HG03064 (cell line): ENCODE measurements around the gene MTX2.
A peak's percentile ranks its signal among the peaks of the same experiment; 100 is the strongest.

Source experiments
- ATAC-seq: cut with Tn5 transposase; IDR thresholded peaks from one replicate; pipeline ENCODE4 v1.9.1; 2021; ENCODE audit warnings: low read depth; ENCODE audit not compliant: unreplicated experiment

Gene MTX2

DNA sequence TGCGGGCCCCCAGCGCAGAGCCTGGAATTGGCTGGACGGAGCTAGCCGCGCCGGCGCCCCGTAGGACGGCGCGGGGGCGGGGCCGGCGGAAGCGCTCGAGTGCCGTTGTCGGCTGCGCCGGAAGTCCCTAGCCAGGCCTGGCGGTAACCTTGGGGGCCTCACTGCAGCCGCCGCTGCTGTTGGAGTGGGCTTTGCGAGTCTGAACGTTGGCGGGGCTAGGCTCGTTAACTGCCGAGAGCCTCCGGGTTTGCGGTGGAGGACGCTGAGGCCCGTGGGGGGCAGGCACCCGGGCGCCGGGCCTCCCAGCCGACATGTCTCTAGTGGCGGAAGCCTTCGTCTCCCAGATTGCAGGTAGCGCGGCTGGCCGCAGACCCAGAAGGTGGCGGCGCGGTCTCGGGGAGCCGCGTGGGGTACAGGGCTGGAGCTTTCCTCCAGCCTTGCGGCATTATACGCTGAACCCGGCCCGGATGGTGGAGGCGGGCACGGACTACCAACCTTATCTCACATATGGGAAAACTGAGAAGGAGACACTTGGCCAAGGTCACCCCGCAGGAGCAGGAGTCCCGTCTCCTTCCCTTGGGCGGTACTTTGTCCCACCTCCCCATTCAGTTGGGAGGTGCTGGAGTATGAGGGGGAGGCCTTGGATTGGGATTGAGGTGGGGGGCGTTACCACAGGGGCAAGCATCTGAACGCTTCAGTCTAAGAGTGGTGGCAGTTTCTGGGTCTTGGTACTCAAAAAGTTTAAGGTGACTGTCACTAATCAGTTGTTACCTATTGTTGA is at the start of gene MTX2:
Gene MTX2, plus strand, starts transcription at position 124 of the 781 bp plus-strand sequence. Its CDS starts 188 bp downstream, at position 312.
- ATAC-seq: peak; percentile 96

DNA sequence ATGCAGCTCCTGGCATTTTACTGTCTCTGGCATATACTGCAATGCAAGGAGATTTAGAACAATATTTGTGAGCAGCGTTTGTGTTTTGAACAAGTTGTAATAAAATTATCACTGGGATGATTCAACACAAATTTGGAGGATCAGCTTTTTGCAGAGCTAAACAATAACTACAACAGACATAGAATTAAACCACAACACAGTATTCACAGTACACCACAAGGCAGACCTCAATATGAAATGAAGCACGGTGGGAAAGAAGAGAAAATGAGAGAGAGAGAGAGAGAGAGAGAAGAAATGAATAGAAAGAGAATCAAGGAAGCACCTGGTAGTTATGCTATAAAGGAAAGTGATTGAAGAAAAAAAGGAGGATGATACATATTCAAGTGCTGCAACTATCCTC is 41.4 kb upstream of the MTX2 start:
- ATAC-seq: no peak

DNA sequence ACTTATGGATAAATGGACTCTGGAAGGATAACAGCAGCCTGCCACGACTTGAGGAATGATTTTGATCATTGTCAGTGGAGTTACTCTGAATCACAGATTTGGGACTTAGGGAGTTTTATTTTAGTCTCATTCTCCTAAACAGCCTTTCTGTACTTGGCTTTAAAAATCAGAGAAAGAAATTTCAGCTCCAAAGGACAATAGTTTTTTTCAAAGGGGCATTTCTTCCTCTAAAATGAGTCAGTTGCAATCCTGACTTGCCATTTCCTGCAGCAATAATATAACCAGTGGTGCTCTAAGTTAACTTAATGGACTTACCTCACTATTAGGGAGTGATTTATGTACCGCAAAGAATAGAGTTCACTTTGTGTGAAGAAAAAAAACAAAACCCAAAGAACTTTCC is 35.1 kb upstream of the MTX2 start:
- no peak for ATAC-seq

DNA sequence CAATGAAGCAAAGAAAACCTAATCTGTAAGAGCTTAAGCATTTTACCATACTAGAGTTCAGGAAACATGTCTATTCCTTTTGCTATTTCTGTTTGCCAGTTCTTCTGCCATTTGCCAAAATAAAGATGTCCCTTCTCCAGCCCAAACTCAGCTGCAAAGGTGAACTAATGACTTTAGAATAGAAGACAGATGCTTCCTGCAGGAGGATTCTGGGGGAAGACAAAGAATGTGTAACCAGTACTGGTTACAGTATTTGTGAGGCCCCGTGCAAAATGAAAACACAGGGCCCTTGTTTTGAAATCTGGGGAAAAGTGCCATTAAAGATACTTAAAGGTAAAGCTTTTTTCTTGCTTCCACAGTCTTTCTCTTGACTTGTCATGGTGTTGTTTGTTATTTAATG is 34.3 kb upstream of the MTX2 start:
- no peak for ATAC-seq

DNA sequence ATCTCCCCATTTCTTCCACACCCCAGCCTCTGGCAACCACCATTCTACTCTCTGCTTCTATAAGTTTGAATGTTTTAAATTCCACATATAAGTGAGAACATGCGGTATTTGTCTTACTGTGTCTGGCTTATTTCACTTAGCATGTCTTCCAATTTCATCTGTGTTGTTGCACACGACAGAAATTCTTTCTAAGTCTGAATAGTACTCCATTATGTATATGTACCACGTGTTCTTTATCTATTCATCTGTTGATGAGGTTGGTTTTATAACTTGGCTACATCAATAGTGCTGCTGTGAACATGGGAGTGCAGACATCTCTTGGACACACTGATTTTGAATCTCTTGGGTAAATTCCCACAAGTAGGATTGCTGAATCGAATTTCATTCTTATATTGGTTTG is 31.8 kb upstream of the MTX2 start:
- ATAC-seq: no peak

DNA sequence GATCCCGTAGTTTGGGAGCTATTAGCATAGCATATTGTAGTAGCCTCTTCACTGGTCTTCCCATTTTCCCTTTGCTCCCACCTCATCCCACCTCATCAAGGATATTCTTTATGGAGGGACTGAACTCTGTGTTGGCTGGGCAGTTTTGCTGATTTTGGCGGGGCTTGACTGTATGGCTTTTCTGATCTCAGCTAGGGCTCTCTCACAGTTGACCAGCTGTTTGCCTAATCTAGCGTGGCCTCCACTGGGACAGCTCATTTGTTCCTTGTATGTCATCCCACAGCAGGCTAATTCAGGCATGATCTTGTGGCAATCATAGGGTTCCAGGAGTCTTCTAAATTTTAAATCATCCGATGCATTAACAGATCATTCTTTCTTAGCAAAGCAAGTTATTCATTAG is 30.2 kb upstream of the MTX2 start:
- no peak for ATAC-seq

DNA sequence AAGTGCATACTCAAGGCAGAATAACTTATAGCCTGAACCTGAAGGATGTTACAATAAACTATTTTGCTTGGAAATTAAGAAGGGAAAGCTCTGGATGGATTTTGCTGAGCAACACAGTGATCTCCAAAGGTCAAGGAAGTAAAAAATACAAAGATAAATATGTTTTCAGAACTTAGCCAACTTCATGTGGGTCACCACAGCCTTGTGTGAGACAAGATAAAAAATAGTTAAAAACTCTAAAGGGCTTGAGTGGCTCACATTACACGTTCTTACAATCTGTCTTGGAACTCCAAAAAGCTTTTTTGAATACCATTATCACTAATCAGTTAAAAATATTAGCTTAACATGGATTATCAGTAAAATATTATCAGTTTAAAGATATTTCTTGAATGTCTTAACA is 28.9 kb upstream of the MTX2 start:
- ATAC-seq: no peak

DNA sequence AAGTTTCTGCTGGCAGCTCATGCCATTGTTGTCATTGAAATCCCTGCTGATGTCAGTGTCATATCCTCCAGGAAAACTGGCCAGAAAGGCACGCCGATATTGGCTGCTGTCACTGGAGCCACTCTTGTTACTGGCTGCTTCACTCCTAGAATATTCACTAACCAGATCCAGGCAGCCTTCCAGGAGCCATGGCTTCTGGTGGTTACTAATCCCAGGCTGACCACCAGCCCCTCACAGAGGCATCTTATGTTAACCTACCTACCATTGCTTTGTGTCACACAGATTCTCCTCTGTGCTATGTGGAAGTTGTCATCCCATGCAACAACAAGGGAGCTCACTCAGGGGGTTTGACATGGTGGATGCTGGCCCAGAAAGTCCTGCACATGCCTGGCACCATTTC is 27.0 kb upstream of the MTX2 start:
- no peak for ATAC-seq

DNA sequence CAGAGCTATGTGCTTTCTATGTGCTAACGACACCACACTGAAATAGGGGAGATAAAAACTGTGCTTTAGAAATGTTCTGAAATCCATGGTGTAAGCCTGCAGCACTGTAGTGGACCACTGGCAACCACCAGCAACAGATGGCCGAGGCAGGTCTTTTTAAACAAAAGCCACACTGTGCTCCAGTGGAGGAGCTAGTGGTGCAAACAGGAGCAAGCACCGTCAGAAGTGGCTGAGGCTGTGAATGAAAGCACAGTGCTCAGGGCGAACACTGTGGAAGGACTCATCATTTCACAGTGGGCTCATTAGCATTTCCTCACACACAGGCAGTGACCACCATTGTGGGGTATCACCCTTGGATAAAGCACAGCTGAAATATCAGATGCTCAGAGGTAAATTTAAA is 22.9 kb upstream of the MTX2 start:
- no peak for ATAC-seq

DNA sequence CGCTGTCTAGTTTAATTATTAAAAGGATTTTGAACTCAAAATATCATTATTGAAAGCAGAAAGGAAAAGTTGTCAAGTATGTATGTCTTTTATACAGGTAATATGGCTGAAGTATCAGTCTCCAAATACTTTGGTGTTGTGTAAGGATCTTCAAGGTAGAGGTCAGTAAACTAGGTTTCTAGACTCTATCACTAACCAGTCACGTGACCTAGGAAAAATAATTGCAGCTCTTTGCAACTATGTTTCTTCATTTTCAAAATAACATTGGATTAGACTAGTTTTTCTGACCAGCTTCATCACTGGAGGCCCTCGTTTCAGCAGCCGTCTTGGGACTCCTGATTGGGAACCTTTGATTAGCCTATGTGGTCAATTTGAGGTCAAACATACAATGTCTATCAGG is 21.4 kb upstream of the MTX2 start:
- ATAC-seq: no peak

DNA sequence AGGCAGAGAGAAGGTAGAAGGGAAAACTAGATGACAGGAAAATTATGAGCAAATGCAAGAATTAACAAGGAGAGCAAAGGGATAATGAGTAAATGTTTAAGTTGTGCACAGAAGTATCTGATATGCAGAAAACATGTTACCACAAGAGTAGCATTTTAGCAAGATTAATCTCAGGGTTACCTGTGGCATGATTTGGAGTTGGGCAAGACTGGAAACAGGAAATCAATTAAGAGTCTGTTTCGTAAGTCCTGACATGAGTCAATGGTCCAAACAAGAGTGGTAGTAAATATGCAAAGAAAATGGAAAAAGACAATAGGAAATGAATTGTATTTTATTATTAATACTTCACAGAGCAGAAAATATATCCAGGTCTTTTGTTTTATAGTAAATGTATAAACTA is 17.3 kb upstream of the MTX2 start:
- no peak for ATAC-seq

DNA sequence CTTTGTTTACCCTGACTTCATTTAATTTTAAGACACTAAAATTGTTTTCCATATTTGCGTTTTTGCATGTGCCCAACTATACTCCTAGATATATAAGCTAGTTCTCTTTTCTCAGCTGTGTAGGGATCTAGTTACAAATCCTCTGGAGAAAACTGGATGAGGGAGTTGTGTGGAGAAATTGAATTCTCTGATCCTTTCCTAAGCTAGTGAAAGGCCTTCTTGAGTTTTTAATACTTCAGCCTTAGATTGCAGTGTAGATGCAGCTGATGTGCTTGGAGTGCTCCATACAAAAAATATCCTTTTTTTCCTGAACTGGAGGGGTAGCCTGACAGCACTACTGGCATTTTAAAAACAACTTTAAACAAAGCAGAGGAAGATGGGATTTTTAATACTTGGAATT is 8.6 kb upstream of the MTX2 start:
- no peak for ATAC-seq

DNA sequence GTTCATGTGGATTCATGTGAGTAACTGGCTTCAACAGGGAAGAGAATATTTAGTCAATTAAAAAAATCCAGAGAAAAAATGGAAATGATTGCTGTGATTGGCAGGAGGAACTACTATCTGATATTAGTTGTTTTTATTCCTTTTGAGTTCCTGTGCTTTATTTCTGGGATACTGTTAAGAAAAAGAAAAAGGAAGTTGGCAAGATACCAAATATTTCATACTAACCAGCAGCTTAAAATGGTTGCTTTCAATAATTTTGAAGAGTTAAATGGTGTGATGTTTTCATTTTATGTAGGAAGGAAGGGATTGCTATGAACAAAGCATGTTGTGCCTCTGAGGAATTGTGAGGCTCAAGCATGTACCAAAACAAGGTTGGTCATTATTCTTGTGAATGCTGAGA is 8.1 kb upstream of the MTX2 start:
- no peak for ATAC-seq

DNA sequence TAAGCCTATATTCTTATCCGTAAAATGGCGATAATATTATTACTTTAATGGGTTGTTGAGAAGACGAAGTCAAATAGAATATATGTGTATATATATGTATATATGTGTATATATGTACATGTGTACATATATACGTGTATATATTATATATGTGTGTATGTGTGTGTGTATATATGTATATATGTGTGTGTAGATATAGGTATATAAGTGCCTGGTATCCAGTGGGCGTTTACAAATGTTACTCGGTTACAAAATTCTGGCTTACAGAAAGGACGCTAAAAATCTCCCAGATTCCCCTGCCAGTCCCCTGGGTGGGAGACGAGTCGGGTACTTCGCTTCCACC is 295 bp upstream of the MTX2 start:
- no peak for ATAC-seq

DNA sequence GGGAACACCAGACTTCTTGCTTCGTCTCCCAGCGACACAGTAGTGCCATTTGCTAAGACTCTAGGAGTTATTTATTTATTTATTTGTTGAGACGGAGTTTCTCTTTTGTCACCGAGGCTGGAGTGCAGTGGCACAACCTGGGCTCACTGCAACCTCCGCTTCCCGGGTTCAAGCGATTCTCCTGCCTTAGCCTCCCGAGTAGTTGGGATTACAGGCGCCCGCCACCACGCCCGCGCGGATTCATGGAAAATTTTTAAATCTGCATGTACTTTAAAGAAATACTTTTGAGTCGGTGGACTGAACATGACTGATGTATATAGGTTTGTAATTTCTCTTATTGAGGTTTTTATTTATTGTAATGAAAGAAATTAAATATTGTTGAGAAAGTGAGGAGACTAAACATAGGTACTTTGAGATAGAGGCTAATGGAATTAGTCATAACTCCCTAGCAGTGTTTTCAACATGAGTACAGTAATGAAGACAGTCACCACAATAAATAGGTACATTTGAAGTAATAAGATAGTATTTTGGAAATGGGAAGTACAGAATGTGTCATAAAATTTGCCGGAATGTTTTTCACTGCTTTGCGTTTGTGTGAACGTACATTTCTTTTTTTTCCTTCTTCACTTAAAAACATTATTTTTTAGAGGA is 983 bp downstream of the MTX2 start:
- no peak for ATAC-seq

DNA sequence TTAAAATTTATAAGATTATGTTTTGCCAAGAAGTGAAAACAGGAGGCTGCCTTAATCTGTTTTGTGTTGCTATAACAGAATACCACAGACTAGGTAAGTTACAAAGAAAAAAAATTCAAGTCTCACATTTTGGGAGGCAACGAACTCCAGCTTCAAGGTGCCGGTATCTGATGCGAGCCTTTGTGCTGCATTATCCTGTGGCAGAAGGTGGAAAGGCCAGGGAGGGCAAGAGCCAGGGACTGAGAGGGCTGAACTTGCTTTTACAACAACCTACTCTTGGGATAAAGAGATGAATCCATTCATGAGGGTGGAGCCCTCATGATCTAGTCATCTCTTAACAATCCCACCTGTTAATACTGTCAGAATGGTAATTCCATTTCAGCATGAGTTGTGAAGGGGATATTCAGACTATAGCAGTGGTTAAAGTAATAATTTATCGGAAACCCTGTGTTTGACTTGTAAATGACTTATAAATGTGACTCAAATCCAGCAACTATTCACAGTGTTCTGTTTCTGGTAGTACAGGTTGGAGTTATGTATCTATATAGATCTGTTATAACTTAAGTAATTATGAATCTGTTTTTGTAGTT is 3.7 kb downstream of the MTX2 start:
- no peak for ATAC-seq

DNA sequence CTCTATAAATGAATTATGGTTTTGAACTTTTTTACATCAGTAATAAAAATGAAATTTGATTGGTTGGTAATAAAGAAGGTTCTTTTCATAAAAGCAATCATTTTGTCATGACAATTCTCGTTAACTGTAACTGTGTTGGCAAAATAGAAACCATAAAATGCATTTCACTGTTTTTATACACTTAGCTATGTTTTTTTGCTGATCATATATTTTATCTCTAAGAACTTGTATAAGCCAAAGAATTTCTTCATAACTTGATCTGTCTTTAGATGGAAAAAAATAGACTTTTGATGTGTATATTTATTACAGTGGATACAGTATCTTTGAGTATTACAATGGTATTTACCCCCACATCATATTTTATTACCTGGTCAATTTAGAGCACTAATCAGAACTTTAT is 9.7 kb downstream of the MTX2 start:
- no peak for ATAC-seq

DNA sequence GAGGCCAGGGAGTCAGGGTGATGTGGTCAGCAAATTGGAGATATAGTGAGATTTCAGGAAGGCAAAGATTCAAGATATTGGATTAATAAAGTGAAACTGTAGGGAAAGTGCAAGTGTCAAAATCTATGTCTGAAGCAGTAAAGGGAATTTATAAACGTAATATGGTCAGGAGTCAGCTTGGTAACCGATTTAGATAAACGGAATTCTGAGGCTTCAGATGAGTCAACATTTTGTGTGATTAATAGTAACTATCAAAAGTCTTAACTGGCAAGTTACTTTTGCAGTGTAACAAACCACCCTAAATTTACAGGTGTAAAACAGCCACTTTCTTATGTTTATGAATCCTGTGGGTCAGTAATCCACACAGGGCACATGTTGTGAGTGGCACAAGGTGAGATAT is 10.9 kb downstream of the MTX2 start:
- no peak for ATAC-seq

DNA sequence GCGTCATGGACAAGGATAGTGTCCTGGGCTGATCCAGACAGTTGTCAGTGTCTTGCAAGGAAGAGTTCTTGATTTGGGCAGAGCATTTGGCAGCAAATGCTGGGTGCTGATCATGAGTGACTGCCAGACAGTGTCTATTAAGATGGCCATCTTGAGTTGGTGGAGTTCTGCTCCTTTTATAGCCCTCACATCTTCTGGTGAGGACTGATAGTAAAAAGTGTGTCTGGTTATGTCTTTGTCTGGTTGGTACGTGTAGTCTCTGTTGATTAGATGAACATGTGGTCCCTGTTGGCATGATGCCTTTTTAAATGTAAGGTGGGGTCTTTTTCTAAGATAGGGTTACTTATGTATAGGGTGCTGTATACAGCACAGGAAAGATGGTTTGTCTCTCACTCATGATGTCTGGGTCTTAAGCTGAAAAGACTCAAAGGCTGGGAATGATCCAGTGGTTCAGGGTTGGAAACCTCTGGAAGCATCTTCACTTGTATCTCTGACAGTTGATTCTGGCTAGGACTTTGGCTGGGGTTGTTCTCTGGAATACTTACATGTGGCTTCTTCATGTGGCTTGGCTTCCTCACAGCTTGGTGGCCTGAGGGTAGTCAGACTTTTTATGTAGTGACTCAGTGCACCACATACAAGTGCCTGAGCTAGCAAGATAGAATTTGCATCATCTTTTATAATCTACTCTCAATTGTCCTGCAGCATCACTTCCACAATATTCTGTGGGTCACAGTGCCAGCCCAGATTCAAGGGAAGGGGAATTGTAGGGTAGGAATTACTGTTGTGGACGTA is 11.8 kb downstream of the MTX2 start:
- ATAC-seq: no peak

DNA sequence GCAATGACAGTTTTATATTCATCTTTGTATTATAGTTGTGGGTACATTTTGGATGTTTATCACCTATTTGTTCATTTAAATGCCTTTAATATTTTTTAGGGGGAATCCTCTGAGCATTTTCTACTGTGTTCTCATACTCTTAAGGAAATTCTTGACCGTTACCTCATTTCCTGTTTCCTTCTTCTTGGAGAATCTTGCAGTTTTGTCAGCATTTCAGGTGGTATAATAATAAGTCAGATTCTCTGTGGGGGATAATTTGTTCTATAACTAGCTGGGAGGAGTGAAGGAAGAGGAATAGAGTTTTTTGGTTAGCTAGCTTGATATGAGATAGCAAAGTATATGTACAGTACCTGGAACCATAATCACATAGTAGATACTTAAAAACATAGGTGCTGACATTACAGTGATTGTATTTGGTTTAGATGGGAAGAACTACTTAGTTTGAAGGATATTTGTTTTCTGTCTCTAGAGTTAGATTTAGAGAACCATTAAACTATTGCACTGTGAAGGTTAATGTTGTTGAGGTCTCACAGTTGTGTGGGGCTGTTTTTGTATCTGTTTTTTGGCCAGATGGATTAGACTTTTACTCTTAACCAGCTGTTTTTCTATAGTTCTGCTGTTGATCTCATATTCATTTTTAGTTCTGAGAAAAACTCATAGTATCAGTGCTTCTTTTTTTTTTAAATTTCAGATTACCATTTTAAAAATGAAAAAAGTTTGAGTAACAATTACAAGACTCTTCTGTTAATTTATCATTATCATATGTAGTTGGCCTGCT is 14.2 kb downstream of the MTX2 start:
- no peak for ATAC-seq
